HG02678 (cell line): ENCODE measurements around the gene IRF2.
A peak's percentile ranks its signal among the peaks of the same experiment; 100 is the strongest.

Source experiments
- ATAC-seq: cut with Tn5 transposase; IDR thresholded peaks from one replicate; pipeline ENCODE4 v1.9.1; 2021; ENCODE audit warnings: mild to moderate bottlenecking, moderate library complexity; ENCODE audit not compliant: unreplicated experiment

IRF2 gene

GRCh38 chr4:184451726-184452125 lies 22.6 kb downstream of the IRF2 start:
- no peak for ATAC-seq

- ATAC-seq, result no peak
Measured at GRCh38 chr4:184450743-184451535, 23.4 kb downstream of the IRF2 start.

GRCh38 chr4:184450045-184450444 lies 24.3 kb downstream of the IRF2 start:
- ATAC-seq, result no peak

GRCh38 chr4:184448821-184449220 lies 25.5 kb downstream of the IRF2 start:
- ATAC-seq, result no peak

- no peak for ATAC-seq
Measured at GRCh38 chr4:184448141-184448540, 26.2 kb downstream of the IRF2 start.

- ATAC-seq, result no peak
Measured at GRCh38 chr4:184447664-184448063, 26.7 kb downstream of the IRF2 start.

GRCh38 chr4:184446132-184446658 lies 28.2 kb downstream of the IRF2 start:
- ATAC-seq, result no peak

- ATAC-seq, result peak; percentile 72
Measured at GRCh38 chr4:184444953-184445309, 29.4 kb downstream of the IRF2 start.

- peak; percentile 5 for ATAC-seq
Measured at GRCh38 chr4:184444215-184444952, 30.0 kb downstream of the IRF2 start.

GRCh38 chr4:184443318-184443717 lies 31.0 kb downstream of the IRF2 start:
- no peak for ATAC-seq

- no peak for ATAC-seq
Measured at GRCh38 chr4:184442314-184442635, 32.1 kb downstream of the IRF2 start.

GRCh38 chr4:184441461-184442313 lies 32.7 kb downstream of the IRF2 start:
- ATAC-seq, result no peak

- ATAC-seq, result no peak
Measured at GRCh38 chr4:184440595-184441358, 33.6 kb downstream of the IRF2 start.

- no peak for ATAC-seq
Measured at GRCh38 chr4:184439856-184440594, 34.3 kb downstream of the IRF2 start.

GRCh38 chr4:184439386-184439785 lies 35.0 kb downstream of the IRF2 start:
- no peak for ATAC-seq

- no peak for ATAC-seq
Measured at GRCh38 chr4:184438375-184438774, 36.0 kb downstream of the IRF2 start.

GRCh38 chr4:184437565-184438265 lies 36.6 kb downstream of the IRF2 start:
- ATAC-seq, result no peak

- no peak for ATAC-seq
Measured at GRCh38 chr4:184434501-184435066, 39.8 kb downstream of the IRF2 start.

- ATAC-seq, result no peak
Measured at GRCh38 chr4:184434021-184434420, 40.3 kb downstream of the IRF2 start.
